Measurements from ENCODE around the gene RALBP1.

DNA sequence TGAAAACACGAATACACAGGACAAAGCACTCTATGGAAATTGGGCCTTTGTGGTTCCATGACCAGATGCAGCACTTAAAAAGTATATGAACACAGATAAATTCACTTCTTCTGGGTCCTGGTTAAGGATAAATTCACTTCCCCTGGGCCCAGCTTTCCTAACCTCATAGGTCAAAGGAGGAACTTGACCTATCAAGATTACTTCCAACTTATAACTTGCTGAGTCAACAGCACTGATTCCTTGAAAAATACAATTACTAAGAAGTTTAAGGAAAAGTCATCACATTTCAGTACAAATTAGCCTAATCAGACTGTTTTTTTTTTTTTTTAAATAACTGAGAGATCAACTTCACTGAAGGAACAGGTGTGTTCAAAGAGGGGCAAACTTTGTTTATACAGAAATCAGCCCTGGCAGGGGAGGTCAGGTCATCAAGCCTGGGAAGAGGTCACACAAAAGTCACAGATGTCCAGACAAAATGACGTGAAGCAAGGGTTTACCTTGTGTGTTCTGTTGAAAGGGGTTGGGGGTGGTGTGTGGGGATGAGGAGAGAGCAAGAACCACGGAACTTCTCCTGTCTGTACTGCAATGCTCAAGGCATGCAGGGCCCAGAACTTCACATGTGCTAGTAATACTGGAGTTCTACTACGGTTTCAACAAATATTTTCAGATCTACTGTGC lies 83.2 kb downstream of the RALBP1 start:
- TF ChIP-seq CTCF (IDR thresholded peaks at IDR 0.05; ENCODE audit: low read depth, low read length) (no peak), POLR2A (IDR thresholded peaks at IDR 0.05; ENCODE audit: extremely low read depth, insufficient read length) (no peak), MYC (IDR thresholded peaks at IDR 0.05; ENCODE audit: low read depth, low read length) (no peak)
